GM18498 (cell line): Measurements from ENCODE around the gene WFS1.

ENCODE experiments used
- ATAC-seq: cut with Tn5 transposase; IDR thresholded peaks from one replicate; pipeline ENCODE4 v1.9.1; 2021; ENCODE audit warnings: mild to moderate bottlenecking, moderate library complexity; ENCODE audit not compliant: unreplicated experiment

WFS1 gene

GRCh38 chr4:6296026-6296425, 26.4 kb downstream of the WFS1 start:
- ATAC-seq, result no peak

GRCh38 chr4:6297266-6297815, 27.7 kb downstream of the WFS1 start:
- ATAC-seq, result no peak

- no peak for ATAC-seq
Measured at GRCh38 chr4:6298035-6298434, 28.4 kb downstream of the WFS1 start.

- ATAC-seq, result no peak
Measured at GRCh38 chr4:6298852-6299251, 29.2 kb downstream of the WFS1 start.

- ATAC-seq, result no peak
Measured at GRCh38 chr4:6299875-6300274, 30.2 kb downstream of the WFS1 start.

- ATAC-seq, result no peak
Measured at GRCh38 chr4:6300359-6300758, 30.7 kb downstream of the WFS1 start.

GRCh38 chr4:6301051-6301731, 31.5 kb downstream of the WFS1 start:
- ATAC-seq, result no peak

- ATAC-seq, result no peak
Measured at GRCh38 chr4:6301732-6302442, 32.2 kb downstream of the WFS1 start.

GRCh38 chr4:6302869-6303268, 33.2 kb downstream of the WFS1 start:
- no peak for ATAC-seq

- ATAC-seq, result no peak
Measured at GRCh38 chr4:6303943-6304342, 34.3 kb downstream of the WFS1 start.

- ATAC-seq, result no peak
Measured at GRCh38 chr4:6306299-6306698, 36.6 kb downstream of the WFS1 start.

- ATAC-seq, result no peak
Measured at GRCh38 chr4:6307230-6307629, 37.6 kb downstream of the WFS1 start.

GRCh38 chr4:6307891-6308290, 38.2 kb downstream of the WFS1 start:
- no peak for ATAC-seq

- no peak for ATAC-seq
Measured at GRCh38 chr4:6308899-6309643, 39.4 kb downstream of the WFS1 start.

- ATAC-seq, result no peak
Measured at GRCh38 chr4:6309777-6310176, 40.1 kb downstream of the WFS1 start.

GRCh38 chr4:6313216-6313615, 43.6 kb downstream of the WFS1 start:
- ATAC-seq, result no peak

GRCh38 chr4:6316461-6317003, 46.9 kb downstream of the WFS1 start:
- ATAC-seq, result no peak

GRCh38 chr4:6318206-6318605, 48.6 kb downstream of the WFS1 start:
- no peak for ATAC-seq

GRCh38 chr4:6319530-6320150, 50.0 kb downstream of the WFS1 start:
- no peak for ATAC-seq

- no peak for ATAC-seq
Measured at GRCh38 chr4:6320663-6321062, 51.0 kb downstream of the WFS1 start.

GRCh38 chr4:6321361-6321760, 51.7 kb downstream of the WFS1 start:
- no peak for ATAC-seq
